Glutamatergic neuron (in vitro differentiated cells): ENCODE results near the gene MYF5. TPM values are rescaled to one million over a fixed set of nuclear protein-coding genes. Genes with fewer than 3 reads are reported as not detected.

Experiments used
- DNase-seq: peaks from one replicate; pipeline ENCODE4 v3.0.0; 2022
- H3K27ac Mint-ChIP-seq: one replicate; pipeline ENCODE4 v1.8.0; 2020; ENCODE audit warnings: mild to moderate bottlenecking, mixed read lengths, inconsistent platforms; ENCODE audit not compliant: unreplicated experiment
- H3K27me3 Mint-ChIP-seq: one replicate; pipeline ENCODE4 v1.8.0; 2020; ENCODE audit warnings: mild to moderate bottlenecking, moderate library complexity, mixed read lengths, inconsistent platforms; ENCODE audit not compliant: unreplicated experiment
- H3K36me3 Mint-ChIP-seq: one replicate; pipeline ENCODE4 v1.8.0; 2020; ENCODE audit warnings: mild to moderate bottlenecking, mixed read lengths, inconsistent platforms; ENCODE audit not compliant: unreplicated experiment
- H3K4me1 Mint-ChIP-seq: one replicate; pipeline ENCODE4 v1.8.0; 2020; ENCODE audit warnings: mild to moderate bottlenecking, low read depth, mixed read lengths, inconsistent platforms; ENCODE audit not compliant: unreplicated experiment
- H3K4me3 Mint-ChIP-seq: one replicate; pipeline ENCODE4 v1.8.0; 2020; ENCODE audit warnings: mild to moderate bottlenecking, mixed read lengths, inconsistent platforms; ENCODE audit not compliant: unreplicated experiment
- H3K9me3 Mint-ChIP-seq: one replicate; pipeline ENCODE4 v1.8.0; 2020; ENCODE audit warnings: mild to moderate bottlenecking, moderate library complexity, mixed read lengths, inconsistent platforms; ENCODE audit not compliant: unreplicated experiment
- CTCF ChIP-seq: fragments of 200-600 bp; sonication (generic); IDR thresholded peaks from one replicate; pipeline ENCODE4 v1.5.0; 2021; ENCODE audit not compliant: partially characterized antibody, unreplicated experiment
- total RNA-seq: library from RNA; stranded (reverse); fragmentation: NEBNext Ultra II Directional; extraction: Animal tissue kit (Norgen Biotek cat#: 25700); gene quantifications from one replicate; pipeline ENCODE4 v1.2.1, GENCODE V29; 2021; ENCODE audit not compliant: unreplicated experiment

Gene MYF5
- total RNA-seq, 1 donor from 2014 or later = not detected

DNA sequence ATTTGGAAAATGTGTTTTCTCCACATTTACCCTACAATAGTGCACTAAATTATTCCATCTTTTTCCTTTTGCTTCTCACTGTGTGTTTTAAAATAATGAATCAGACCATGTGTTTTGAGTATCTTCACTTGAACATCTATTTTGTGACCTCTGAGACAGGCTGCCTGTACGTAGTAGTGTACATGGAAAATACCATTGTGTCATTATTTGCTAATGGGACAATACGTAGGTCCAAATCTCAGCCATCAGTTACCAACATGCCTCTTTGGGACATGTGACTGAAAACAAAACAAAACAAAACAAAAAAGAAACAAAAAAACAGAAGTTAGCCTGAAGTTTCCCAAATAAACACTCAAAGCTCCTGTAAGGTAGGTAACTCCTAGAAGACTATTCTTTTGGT, 16.4 kb upstream of the MYF5 start:
- Mint-ChIP-seq H3K27me3 (no peaks in the 10 kb centered on the region), H3K4me3 (no peak overlapping the region), H3K4me1 (no peaks in the 10 kb centered on the region), H3K9me3 (no peaks in the 10 kb centered on the region), H3K36me3 (no peaks in the 10 kb centered on the region), H3K27ac (no peak overlapping the region)
- TF ChIP-seq CTCF = no peak
- no peak for DNase-seq

DNA sequence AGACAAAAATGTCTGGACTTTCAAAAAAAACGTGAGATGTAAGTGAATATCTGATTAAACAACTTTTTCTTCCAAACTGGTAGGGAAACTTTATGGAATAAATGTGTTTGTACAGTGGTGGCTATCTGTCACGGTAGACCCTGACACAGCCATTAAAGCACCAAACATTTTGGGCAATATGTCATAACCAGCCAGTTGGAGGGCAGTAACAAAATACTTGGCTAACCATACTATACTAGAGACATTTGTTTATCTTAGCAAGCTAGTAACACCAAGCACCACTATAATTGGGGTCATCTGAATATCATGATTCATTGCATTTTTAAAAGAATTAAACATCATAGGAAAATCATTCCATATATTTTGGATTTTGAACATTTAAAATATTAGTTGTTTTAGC, 15.3 kb upstream of the MYF5 start:
- no peak overlapping the region for H3K4me3 Mint-ChIP-seq

GRCh38 chr12:80702889-80703805, 13.6 kb upstream of the MYF5 start:
- Mint-ChIP-seq H3K27me3 (no peaks in the 10 kb centered on the region), H3K4me1 (no peaks in the 10 kb centered on the region), H3K36me3 (no peaks in the 10 kb centered on the region), H3K27ac (no peak overlapping the region), H3K4me3 (no peak overlapping the region), H3K9me3 (no peaks in the 10 kb centered on the region)
- TF ChIP-seq CTCF = no peak
- DNase-seq = no peak

More for the DNA sequence above, 15.3 kb upstream of the MYF5 start:
- no peak for DNase-seq
- no peak for TF ChIP-seq CTCF
- Mint-ChIP-seq H3K27ac (no peak overlapping the region), H3K27me3 (no peaks in the 10 kb centered on the region), H3K9me3 (no peaks in the 10 kb centered on the region), H3K36me3 (no peaks in the 10 kb centered on the region), H3K4me1 (no peaks in the 10 kb centered on the region)

- Mint-ChIP-seq H3K4me1 (peaks cover 2% of the 10 kb centered on the region), H3K36me3 (no peaks in the 10 kb centered on the region), H3K27me3 (peaks cover 6% of the 10 kb centered on the region), H3K9me3 (peaks cover 4% of the 10 kb centered on the region), H3K27ac (no peak overlapping the region), H3K4me3 (no peak overlapping the region)
- TF ChIP-seq CTCF = no peak
- DNase-seq = no peak
These were observed 12.3 kb upstream of the MYF5 start for GRCh38 chr12:80704420-80704819.

DNA sequence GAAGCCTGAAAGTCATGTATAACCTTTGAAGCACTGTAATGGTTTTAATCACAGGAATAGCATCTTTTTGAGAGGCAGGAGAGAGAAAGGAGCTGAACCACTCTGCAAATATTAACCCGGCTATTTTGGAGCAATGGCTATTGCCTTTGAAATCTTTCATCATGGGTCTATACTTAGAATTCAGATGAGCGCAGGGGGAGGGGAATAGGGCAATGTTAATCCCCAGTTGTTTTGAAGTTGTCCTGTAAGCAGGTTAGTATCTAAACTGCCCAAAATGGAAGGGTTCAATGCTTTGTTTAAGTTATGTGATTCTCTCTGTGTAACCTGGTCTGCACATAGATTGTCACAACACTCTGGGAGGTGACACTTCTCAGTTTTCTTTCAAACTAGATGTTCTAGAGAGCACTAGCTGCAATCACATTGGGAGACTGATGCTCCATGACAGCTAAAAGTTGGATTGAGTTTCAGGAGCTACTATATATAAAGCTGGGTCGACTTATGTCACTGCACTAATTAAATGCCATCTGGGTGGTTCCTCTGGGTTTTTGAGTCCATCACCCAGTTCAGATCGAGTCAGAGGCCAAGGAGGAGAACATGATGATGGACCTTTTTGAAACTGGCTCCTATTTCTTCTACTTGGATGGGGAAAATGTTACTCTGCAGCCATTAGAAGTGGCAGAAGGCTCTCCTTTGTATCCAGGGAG, 9.4 kb upstream of the MYF5 start, which contains the start of gene MYF6:
MYF6 (plus strand) TSS at position 509 of the 704 bp plus-strand sequence; CDS start at position 595, 86 bp downstream.
- Mint-ChIP-seq H3K4me1 (peaks cover 2% of the 10 kb centered on the region), H3K27ac (no peak within 1 kb of the TSS)
- TF ChIP-seq CTCF = no peak

More for the DNA sequence above, 9.4 kb upstream of the MYF5 start, which contains the start of gene MYF6:
- Mint-ChIP-seq H3K27me3 (peaks cover 13% of the 10 kb centered on the region), H3K9me3 (peaks cover 4% of the 10 kb centered on the region), H3K4me3 (peak within 1 kb of the TSS; percentile 83), H3K36me3 (no peaks in the 10 kb centered on the region)
- no peak for DNase-seq
